ENCODE results near the gene CD52.
A peak's percentile ranks its signal among the peaks of the same experiment; 100 is the strongest.
"Not testable (repeated sequence)": the region's sequence is repeated elsewhere in the genome, so short reads cannot be mapped to it uniquely, and the experiment has no call there.

The CD52 gene

GRCh38 chr1:26320896-26321295 is 3.1 kb downstream of the CD52 start:
- Histone ChIP-seq H3K27ac (peak overlapping the region in 13 of 21 experiments; percentile 12 to 93 (median 45)), H3K4me3 (no peak overlapping the region)

GRCh38 chr1:26321315-26322041 is 3.7 kb downstream of the CD52 start:
- Histone ChIP-seq H3K27ac (peak overlapping the region in 13 of 21 experiments; percentile 12 to 93 (median 45)), H3K4me3 (no peak overlapping the region)

GRCh38 chr1:26322042-26322331 is 4.2 kb downstream of the CD52 start:
- Histone ChIP-seq H3K27ac (peak overlapping the region in 3 of 21 experiments; percentile 38 to 93 (median 93)), H3K4me3 (no peak overlapping the region)

GRCh38 chr1:26323382-26323781 is 5.6 kb downstream of the CD52 start:
- no peak overlapping the region for H3K4me3 ChIP-seq

GRCh38 chr1:26324550-26324949 is 6.8 kb downstream of the CD52 start:
- no peak overlapping the region for H3K4me3 ChIP-seq
- no peak overlapping the region for H3K27ac ChIP-seq

More at GRCh38 chr1:26323382-26323781, 5.6 kb downstream of the CD52 start:
- H3K27ac ChIP-seq = no peak overlapping the region

- Histone ChIP-seq H3K27ac (peak overlapping the region in 1 of 21 experiments; percentile 5), H3K4me3 (no peak overlapping the region)
These were observed 10.2 kb downstream of the CD52 start for GRCh38 chr1:26327956-26328362.

- no peak overlapping the region for H3K4me3 ChIP-seq
- no peak overlapping the region for H3K27ac ChIP-seq
These were observed 10.8 kb downstream of the CD52 start for GRCh38 chr1:26328597-26328996.

GRCh38 chr1:26329380-26329779 is 11.6 kb downstream of the CD52 start:
- not testable (repeated sequence) for H3K27ac ChIP-seq, H3K4me3 ChIP-seq

GRCh38 chr1:26330276-26330675 is 12.5 kb downstream of the CD52 start:
- H3K27ac ChIP-seq = no peak overlapping the region

GRCh38 chr1:26333312-26333711 is 15.6 kb downstream of the CD52 start:
- H3K4me3 ChIP-seq, H3K27ac ChIP-seq: not testable (repeated sequence)

More at GRCh38 chr1:26330276-26330675, 12.5 kb downstream of the CD52 start:
- no peak overlapping the region for H3K4me3 ChIP-seq

- Histone ChIP-seq H3K4me3 (peak overlapping the region; percentile 23 to 52 (median 36)), H3K27ac (peak overlapping the region in 5 of 21 experiments; percentile 12 to 50 (median 42))
These were observed 18.2 kb downstream of the CD52 start for GRCh38 chr1:26335774-26336476.

- H3K4me3 ChIP-seq = peak overlapping the region; percentile 23 to 52 (median 36)
- peak overlapping the region in 5 of 21 experiments; percentile 4 to 60 (median 42) for H3K27ac ChIP-seq
These were observed 18.9 kb downstream of the CD52 start for GRCh38 chr1:26336477-26337205.

- peak overlapping the region in 3 of 21 experiments; percentile 4 to 42 (median 11) for H3K27ac ChIP-seq
- no peak overlapping the region for H3K4me3 ChIP-seq
These were observed 19.4 kb downstream of the CD52 start for GRCh38 chr1:26337206-26337535.

- H3K4me3 ChIP-seq = no peak overlapping the region
- no peak overlapping the region for H3K27ac ChIP-seq
These were observed 19.9 kb downstream of the CD52 start for GRCh38 chr1:26337625-26338024.

- no peak overlapping the region for H3K4me3 ChIP-seq
- H3K27ac ChIP-seq = no peak overlapping the region
These were observed 20.9 kb downstream of the CD52 start for GRCh38 chr1:26338670-26339069.

GRCh38 chr1:26340047-26340481 is 22.3 kb downstream of the CD52 start:
- Histone ChIP-seq H3K27ac (no peak overlapping the region), H3K4me3 (no peak overlapping the region)

GRCh38 chr1:26344147-26344920 is 26.6 kb downstream of the CD52 start:
- Histone ChIP-seq H3K4me3 (no peak overlapping the region), H3K27ac (no peak overlapping the region)

GRCh38 chr1:26345718-26346117 is 28.0 kb downstream of the CD52 start:
- Histone ChIP-seq H3K4me3 (no peak overlapping the region), H3K27ac (no peak overlapping the region)

GRCh38 chr1:26346274-26347033 is 28.7 kb downstream of the CD52 start:
- Histone ChIP-seq H3K4me3 (no peak overlapping the region), H3K27ac (no peak overlapping the region)
